K562 (cell line): ENCODE results near the gene IFT25. TPM values are rescaled to one million over a fixed set of nuclear protein-coding genes. Genes with fewer than 3 reads are reported as not detected.

Source experiments
- ATAC-seq: fragments of 200-7000 bp; cut with Tn5 transposase; 3 replicates; pipeline ENCODE4 v1.9.1; 2020; ENCODE audit warnings: moderate library complexity
- BruUV-seq: library from RNA; stranded (reverse); fragments of 400-500 nt; replicated peaks from 2 replicates; lab custom pipeline; 2021; lab: Mats Ljungman, UMichigan
- CTCF ChIA-PET: fragments of 300-600 bp; formaldehyde crosslinking; extraction: SDS; loops from one replicate; lab custom pipeline; 2021; ENCODE audit warnings: low intra/inter-chr PET ratio; lab: Yijun Ruan, JAX
- POLR2A ChIA-PET: fragments of 300-600, 350-650 bp; sonication (Branson Sonifier 250); formaldehyde crosslinking; extraction: SDS; loops from one replicate; lab custom pipeline; 2021; ENCODE audit warnings: antibody characterized with exemption, inconsistent platforms; lab: Yijun Ruan, JAX
- DNase-seq, 4 experiments: peaks; one replicate each; pipeline versions ENCODE4 v3.0.0 to v3.0.0-alpha.2; 2011 to 2018; ENCODE audit warnings: low spot score in 3 of 4, mixed read lengths in 3 of 4; ENCODE audit errors: extremely low read depth in 1 of 4
- FAIRE-seq: peaks from 2 replicates; lab custom pipeline; 2011; peaks lifted over from hg19 to GRCh38; lab: Jason Lieb, UNC
- H2AFZ ChIP-seq: 2 replicates; pipeline ENCODE4 v1.6.0; 2011; ENCODE audit warnings: low read depth, low read length, control low read depth, inconsistent platforms
- H3K27ac ChIP-seq: fragments of 200-600 bp; 3 replicates; pipeline ENCODE4 v1.8.0; 2011; ENCODE audit warnings: low read depth, mild to moderate bottlenecking, control low read depth, inconsistent platforms, low read length, moderate library complexity, mixed read lengths; ENCODE audit errors: extremely low read depth
- H3K27me3 ChIP-seq, 2 experiments: fragments of 300-600 bp in 1 of 2; 2 replicates in 1 of 2; 3 replicates in 1 of 2; pipeline versions ENCODE4 v1.6.0 to v1.8.0; 2011; ENCODE audit warnings: inconsistent platforms in 2 of 2, low read length in 2 of 2, mild to moderate bottlenecking in 1 of 2, mixed read lengths in 1 of 2, moderate library complexity in 1 of 2; ENCODE audit not compliant: control insufficient read depth in 2 of 2, insufficient read depth in 2 of 2
- H3K36me3 ChIP-seq: fragments of 300-600 bp; 3 replicates; pipeline ENCODE4 v1.8.0; 2011; ENCODE audit warnings: mild to moderate bottlenecking, low read length, inconsistent platforms; ENCODE audit not compliant: control insufficient read depth, insufficient read depth
- H3K4me1 ChIP-seq, 2 experiments: fragments of 200-600 bp in 1 of 2; replicated peaks in 1 of 2; 2 replicates in 1 of 2; 3 replicates in 1 of 2; pipeline versions ENCODE4 v1.5.1 to v1.8.0; 2011; ENCODE audit warnings: inconsistent platforms in 2 of 2, low read length in 2 of 2, mild to moderate bottlenecking in 1 of 2, mixed read lengths in 1 of 2, moderate library complexity in 1 of 2; ENCODE audit not compliant: control insufficient read depth in 2 of 2, insufficient read depth in 2 of 2
- H3K4me2 ChIP-seq: 2 replicates; pipeline ENCODE4 v1.6.1; 2011; ENCODE audit warnings: low read length, control low read depth, inconsistent platforms, mixed read lengths; ENCODE audit not compliant: insufficient read depth
- H3K4me3 ChIP-seq: fragments of 200-600 bp; sonication (generic), shearing (Covaris generic); 2 replicates; pipeline ENCODE4 v1.5.1; 2016; ENCODE audit warnings: control low read depth, inconsistent platforms
- H3K79me2 ChIP-seq: fragments of 200-600 bp; 3 replicates; pipeline ENCODE4 v1.8.0; 2011; ENCODE audit warnings: low read length, inconsistent platforms; ENCODE audit not compliant: control insufficient read depth, insufficient read depth
- H3K9ac ChIP-seq, 2 experiments: 2 replicates each; pipeline versions ENCODE4 v1.6.0 to v1.6.1; 2011; ENCODE audit warnings: low read depth in 2 of 2, low read length in 2 of 2, control low read depth in 1 of 2, inconsistent platforms in 1 of 2, mild to moderate bottlenecking in 1 of 2, mixed read lengths in 1 of 2; ENCODE audit not compliant: insufficient read depth in 1 of 2
- H3K9me1 ChIP-seq: one replicate; pipeline ENCODE4 v1.6.0; 2011; ENCODE audit warnings: inconsistent platforms, mild to moderate bottlenecking, low read length, moderate library complexity; ENCODE audit not compliant: control insufficient read depth, insufficient read depth
- H3K9me3 ChIP-seq: replicated peaks from 2 replicates; pipeline ENCODE4 v1.5.1; 2011; ENCODE audit warnings: low read depth, low read length, inconsistent platforms; ENCODE audit not compliant: control insufficient read depth, insufficient read depth
- H4K20me1 ChIP-seq: replicated peaks from 2 replicates; pipeline ENCODE4 v1.6.1; 2011; ENCODE audit warnings: low read length, inconsistent platforms, mixed read lengths; ENCODE audit not compliant: control insufficient read depth, insufficient read depth
- ARID4B ChIP-seq: sonication (generic); formaldehyde crosslinking; IDR thresholded peaks from 2 replicates; pipeline ENCODE4 v1.8.0; 2022; ENCODE audit warnings: mild to moderate bottlenecking, missing genetic modification reagents
- BDP1 ChIP-seq: IDR thresholded peaks from 3 replicates; pipeline ENCODE4 v1.6.1; 2011; ENCODE audit not compliant: insufficient read length, insufficient read depth
- E2F6 ChIP-seq, 2 experiments: IDR thresholded peaks; 2 replicates each; pipeline ENCODE4 v1.6.1; 2011; ENCODE audit warnings: borderline replicate concordance in 1 of 2, control low read depth in 1 of 2, low read depth in 1 of 2, low read length in 1 of 2, mild to moderate bottlenecking in 1 of 2, mixed read lengths in 1 of 2, moderate library complexity in 1 of 2; ENCODE audit not compliant: insufficient read depth in 1 of 2, insufficient read length in 1 of 2, poor library complexity in 1 of 2, severe bottlenecking in 1 of 2; ENCODE audit errors: extremely low read depth in 1 of 2
- MCM7 ChIP-seq, 2 experiments: fragments of 450-650 bp; IDR thresholded peaks; 2 replicates each; pipeline ENCODE4 v1.6.1; 2016 to 2018
- NKRF ChIP-seq: fragments of 450-650 bp; IDR thresholded peaks from 2 replicates; pipeline ENCODE4 v1.6.1; 2016; ENCODE audit warnings: borderline replicate concordance
- NR4A1 ChIP-seq, 2 experiments: fragments of 250-450 bp in 1 of 2; fragments of 450-650 bp in 1 of 2; sonication (Bioruptor Pico) in 1 of 2; IDR thresholded peaks; 2 replicates each; pipeline versions ENCODE4 v1.4.0 to v1.6.1; 2016 to 2020; ENCODE audit warnings: mild to moderate bottlenecking in 2 of 2, missing compliant biosample characterization in 1 of 2, missing genetic modification characterization in 1 of 2, moderate library complexity in 1 of 2
- SMAD2 ChIP-seq: fragments of 150-350 bp; IDR thresholded peaks from 2 replicates; pipeline ENCODE4 v1.6.1; 2014; ENCODE audit warnings: low read depth, mild to moderate bottlenecking, low read length
- ZNF224 ChIP-seq: sonication (generic); formaldehyde crosslinking; IDR thresholded peaks from 2 replicates; pipeline ENCODE4 v1.8.0; 2022; ENCODE audit warnings: mild to moderate bottlenecking, missing genetic modification reagents
- ZNF507 ChIP-seq: conservative IDR thresholded peaks from 2 replicates; pipeline ENCODE4 v1.6.1; 2017; ENCODE audit warnings: missing genetic modification characterization, missing compliant biosample characterization
- ZNF512 ChIP-seq: IDR thresholded peaks from 2 replicates; pipeline ENCODE4 v1.6.1; 2016; ENCODE audit warnings: missing genetic modification characterization, missing compliant biosample characterization
- WGBS: fragments of 100-300 bp; shearing (Covaris generic); methylation state at CpG from one replicate; pipeline ENCODE4 v1.1.6; 2016; ENCODE audit warnings: low coverage, mixed read lengths; ENCODE audit not compliant: insufficient coverage; ENCODE audit errors: missing lambda C conversion rate; 5-methylcytosine and 5-hydroxymethylcytosine counted together
- in situ Hi-C: fragments of 300-500 bp; cut with MboI; formaldehyde crosslinking; loops from 4 replicates; pipeline ENCODE4 v1.15.0; 2018; ENCODE audit warnings: inconsistent platforms, mixed read lengths
- intact Hi-C: fragments of 100-400 bp; cut with micrococcal nuclease; formaldehyde crosslinking; loops from 2 replicates; pipeline ENCODE4 v1.14.2; 2022
- polyA plus RNA-seq, 8 experiments: library from polyadenylated mRNA; depleted of rRNA in 4 of 8; stranded (reverse) in 5 of 8; unstranded in 3 of 8; fragments of >200 nt; fragmentation: Nextera tagmentation in 2 of 8; fragmentation: Illumina TruSeq in 1 of 8; extraction: Ambion mirVana in 2 of 8; extraction: Trizol in 1 of 8; gene quantifications; 2 replicates each; pipeline versions ENCODE4 v1.2.1 to v1.2.3, GENCODE V29; 2011 to 2014; ENCODE audit warnings: inconsistent platforms in 1 of 8, missing spikeins in 1 of 8
- total RNA-seq, 7 experiments: library from RNA; depleted of rRNA in 6 of 7; stranded (reverse); fragments of >200 nt in 6 of 7; fragmentation: Illumina TruSeq in 2 of 7; extraction: Trizol in 2 of 7; gene quantifications; 2 replicates each; pipeline versions ENCODE4 v1.2.1 to v1.2.3, GENCODE V29; 2011 to 2021; ENCODE audit warnings: low replicate concordance in 1 of 7

Gene IFT25
- total and polyA plus RNA-seq, 9 of the 15 experiments (the other 6 are each of a cell fraction or from before 2014, with no cell fraction given) = 93.6 to 209 (median 167) TPM

- in situ Hi-C loops = no loop called here
- Histone ChIP-seq H3K27me3 (no peaks in the 10 kb centered on the region), H3K9me3 (no peaks in the 10 kb centered on the region), H3K27ac (peak overlapping the region; percentile 91), H3K4me3 (peak overlapping the region; percentile 88), H3K36me3 (peaks cover 22% of the 10 kb centered on the region), H4K20me1 (peaks cover 11% of the 10 kb centered on the region), H3K9me1 (no peaks in the 10 kb centered on the region), H3K4me1 (peaks cover 27 to 29% of the 10 kb centered on the region in 2 experiments), H2AFZ (peak overlapping the region; percentile 92), H3K4me2 (peak overlapping the region; percentile 91), H3K9ac (peak overlapping the region; percentile 84 to 97), H3K79me2 (peaks cover 88% of the 10 kb centered on the region)
- FAIRE-seq (peak; percentile 6), DNase-seq (peak in 3 of 4 experiments; percentile 28 to 51 (median 29)), ATAC-seq (0 out of 3 replicates have a peak, but pooled peaks have one; percentile 0)
- intact Hi-C loops = loop anchor here (5.0 to 10.0 kb wide), 2 partner anchors 108 to 460 kb away; partner anchors contain the start of genes TCEANC2 and TMEM59
- WGBS = 3% methylated on average over 20 of the region's 20 CpGs
- ChIA-PET POLR2A (interaction anchor here (0.5 to 2.2 kb wide), 11 partner anchors 8 to 709 kb away, joined by 3 to 9 read pairs (median 4); partner anchors contain the start of gene YIPF1), CTCF (no interaction called here)
- BruUV-seq = TSS peak; percentile 55
- TF ChIP-seq E2F6 (IDR thresholded peaks at IDR 0.05; ENCODE audit: borderline replicate concordance in 1 of 2, extremely low read depth in 1 of 2, insufficient read depth in 1 of 2, insufficient read length in 1 of 2, low read depth in 1 of 2, low read length in 1 of 2, poor library complexity in 1 of 2, severe bottlenecking in 1 of 2) (peak in 1 of 2 experiments; percentile 1), ZNF224 (CRISPR knock-in tag) (no peak), ARID4B (CRISPR knock-in tag) (peak; percentile 39; the same call in 1 of the 2 replicates), SMAD2 (no peak), ZNF507 (tag) (no peak), MCM7 (IDR thresholded peaks at IDR 0.05) (no peak), ZNF512 (tag) (0 out of 2 replicates have a peak, but pooled peaks have one; percentile 9), NR4A1 (CRISPR knock-in tag; IDR thresholded peaks at IDR 0.05) (no peak), NR4A1 (tag; IDR thresholded peaks at IDR 0.05) (no peak), NKRF (0 out of 2 replicates have a peak, but pooled peaks have one; percentile 21), BDP1 (no peak)
Observed at GRCh38 chr1:53944469-53945182, 873 bp downstream of the IFT25 start.
